ENCODE results near the gene SYCN. TPM values are rescaled to one million over a fixed set of nuclear protein-coding genes. Genes with fewer than 3 reads are reported as not detected.

The SYCN gene
- polyA plus RNA-seq, 3 donors: not detected

GRCh38 chr19:39154100-39154628 is 49.9 kb downstream of the SYCN start:
- H3K4me3 ChIP-seq (replicated peaks in 1 of 3; ENCODE audit: low read depth in 2 of 3, low read length in 3 of 3): no peak overlapping the region
- no peak overlapping the region for H2AFZ ChIP-seq (ENCODE audit: insufficient read depth, low read depth, low read length, poor library complexity, severe bottlenecking)
- intact Hi-C loops (cut with micrococcal nuclease): no loop called here
- H3K27me3 Mint-ChIP-seq (ENCODE audit: low read depth in 3 of 3): no peaks in the 10 kb centered on the region
- peaks cover 18% of the 10 kb centered on the region for H3K79me2 ChIP-seq (ENCODE audit: insufficient read depth, low read length)
- no peak overlapping the region for H3K9ac ChIP-seq (ENCODE audit: insufficient read depth, low read length, poor library complexity, severe bottlenecking)
- no peaks in the 10 kb centered on the region for H3K36me3 ChIP-seq (replicated peaks in 1 of 2; ENCODE audit: control insufficient read depth in 1 of 2, insufficient read depth in 2 of 2, low read length in 2 of 2)
- no peak overlapping the region for H3K4me3 Mint-ChIP-seq
- H3K9me3 ChIP-seq (replicated peaks in 1 of 2; ENCODE audit: control insufficient read depth in 1 of 2, insufficient read depth in 1 of 2, low read length in 2 of 2): no peaks in the 10 kb centered on the region
- no peaks in the 10 kb centered on the region for H3K27me3 ChIP-seq (ENCODE audit: control insufficient read depth in 2 of 2, insufficient read depth in 2 of 2, low read length in 2 of 2)
- H3K27ac ChIP-seq (ENCODE audit: low read depth in 1 of 2, low read length in 2 of 2): no peak overlapping the region
- no peak for DNase-seq
- WGBS (ENCODE audit: insufficient coverage): 97% methylated on average over 12 of the region's 13 CpGs
- peaks cover 0 to 3% of the 10 kb centered on the region in 2 donors for H3K36me3 Mint-ChIP-seq
- no peak overlapping the region for H3K27ac Mint-ChIP-seq
- no peaks in the 10 kb centered on the region for H3K4me1 ChIP-seq (ENCODE audit: control insufficient read depth in 1 of 2, insufficient read depth in 2 of 2, low read length in 2 of 2)
- TF ChIP-seq, protein P1, sequence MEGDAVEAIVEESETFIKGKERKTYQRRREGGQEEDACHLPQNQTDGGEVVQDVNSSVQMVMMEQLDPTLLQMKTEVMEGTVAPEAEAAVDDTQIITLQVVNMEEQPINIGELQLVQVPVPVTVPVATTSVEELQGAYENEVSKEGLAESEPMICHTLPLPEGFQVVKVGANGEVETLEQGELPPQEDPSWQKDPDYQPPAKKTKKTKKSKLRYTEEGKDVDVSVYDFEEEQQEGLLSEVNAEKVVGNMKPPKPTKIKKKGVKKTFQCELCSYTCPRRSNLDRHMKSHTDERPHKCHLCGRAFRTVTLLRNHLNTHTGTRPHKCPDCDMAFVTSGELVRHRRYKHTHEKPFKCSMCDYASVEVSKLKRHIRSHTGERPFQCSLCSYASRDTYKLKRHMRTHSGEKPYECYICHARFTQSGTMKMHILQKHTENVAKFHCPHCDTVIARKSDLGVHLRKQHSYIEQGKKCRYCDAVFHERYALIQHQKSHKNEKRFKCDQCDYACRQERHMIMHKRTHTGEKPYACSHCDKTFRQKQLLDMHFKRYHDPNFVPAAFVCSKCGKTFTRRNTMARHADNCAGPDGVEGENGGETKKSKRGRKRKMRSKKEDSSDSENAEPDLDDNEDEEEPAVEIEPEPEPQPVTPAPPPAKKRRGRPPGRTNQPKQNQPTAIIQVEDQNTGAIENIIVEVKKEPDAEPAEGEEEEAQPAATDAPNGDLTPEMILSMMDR (IDR thresholded peaks at IDR 0.05): no peak
- H3K4me2 ChIP-seq (replicated peaks; ENCODE audit: extremely low read depth, low read length, poor library complexity, severe bottlenecking): no peak overlapping the region
- peaks cover 9% of the 10 kb centered on the region for H4K20me1 ChIP-seq (ENCODE audit: insufficient read depth, low read length)
- no peaks in the 10 kb centered on the region for H3K4me1 Mint-ChIP-seq
- H3K9me3 Mint-ChIP-seq: no peaks in the 10 kb centered on the region

Other genes with a start within 250 kb of the SYCN start
- gene FBXO17, start 228.5 kb downstream of the SYCN start, polyA plus RNA-seq: not detected
- gene FBXO27, start 171.7 kb downstream of the SYCN start, polyA plus RNA-seq: not detected
- not detected for gene ACP7, start 119.9 kb downstream of the SYCN start, polyA plus RNA-seq
- gene PAK4, start 78.5 kb downstream of the SYCN start, polyA plus RNA-seq: 10 to 100 TPM in 1 of 3 donors, 1 to 10 TPM in 2; 1.3 to 11.3 (median 1.5) TPM
- gene NCCRP1, start 7.3 kb downstream of the SYCN start, polyA plus RNA-seq: not detected
- not detected for gene IFNL3, start 40.7 kb upstream of the SYCN start, polyA plus RNA-seq
- gene IFNL4, start 44.6 kb upstream of the SYCN start, polyA plus RNA-seq: not detected
- not detected for gene IFNL2, start 64.1 kb upstream of the SYCN start, polyA plus RNA-seq
- gene IFNL1, start 92.1 kb upstream of the SYCN start, polyA plus RNA-seq: not detected
- gene LRFN1, start 116.6 kb upstream of the SYCN start, polyA plus RNA-seq: 1 to 10 TPM; 1.1 to 3.0 (median 1.9) TPM
- gene GMFG, start 131.8 kb upstream of the SYCN start, polyA plus RNA-seq: 1,000 to 10,000 TPM in 2 of 3 donors, 100 to 1,000 TPM in 1; 548 to 1,874 (median 1,536) TPM
- 10 to 100 TPM in 1 of 3 donors, 1 to 10 TPM in 2; 4.5 to 56.6 (median 5.6) TPM for gene SAMD4B, start 138.2 kb upstream of the SYCN start, polyA plus RNA-seq
- gene PAF1, start 186.8 kb upstream of the SYCN start, polyA plus RNA-seq: 10 to 100 TPM; 22.7 to 37.8 (median 25.2) TPM
- gene MED29, start 187.1 kb upstream of the SYCN start, polyA plus RNA-seq: 10 to 100 TPM; 35.8 to 38.2 (median 37.0) TPM
- gene ZFP36, start 202.6 kb upstream of the SYCN start, polyA plus RNA-seq: 1,000 to 10,000 TPM in 1 of 3 donors, 100 to 1,000 TPM in 2; 473 to 2,084 (median 632) TPM
- 100 to 1,000 TPM in 1 of 3 donors, 1 to 10 TPM in 1, under 1 TPM in 1; 0.73 to 202 (median 1.2) TPM for gene PLEKHG2, start 208.4 kb upstream of the SYCN start, polyA plus RNA-seq
- gene RPS16, start 231.7 kb upstream of the SYCN start, polyA plus RNA-seq: 1,000 to 10,000 TPM in 2 of 3 donors, 100 to 1,000 TPM in 1; 689 to 2,619 (median 1,038) TPM
- 10 to 100 TPM; 43.6 to 83.2 (median 50.7) TPM for gene SUPT5H, start 241.3 kb upstream of the SYCN start, polyA plus RNA-seq